NCI-H1694 (cell line): ENCODE measurements around the gene DCP2.

Source experiments
- DNase-seq: peaks from one replicate; lab custom pipeline; 2025; lab: John Stamatoyannopoulos, UW

The DCP2 gene

GRCh38 chr5:113022661-113023060, 46.1 kb downstream of the DCP2 start:
- no peak for DNase-seq

- no peak for DNase-seq
These were observed 47.6 kb downstream of the DCP2 start for GRCh38 chr5:113024076-113024697.

- no peak for DNase-seq
These were observed 49.0 kb downstream of the DCP2 start for GRCh38 chr5:113025596-113025995.

- DNase-seq: no peak
These were observed 49.6 kb downstream of the DCP2 start for GRCh38 chr5:113026211-113026610.

DNA sequence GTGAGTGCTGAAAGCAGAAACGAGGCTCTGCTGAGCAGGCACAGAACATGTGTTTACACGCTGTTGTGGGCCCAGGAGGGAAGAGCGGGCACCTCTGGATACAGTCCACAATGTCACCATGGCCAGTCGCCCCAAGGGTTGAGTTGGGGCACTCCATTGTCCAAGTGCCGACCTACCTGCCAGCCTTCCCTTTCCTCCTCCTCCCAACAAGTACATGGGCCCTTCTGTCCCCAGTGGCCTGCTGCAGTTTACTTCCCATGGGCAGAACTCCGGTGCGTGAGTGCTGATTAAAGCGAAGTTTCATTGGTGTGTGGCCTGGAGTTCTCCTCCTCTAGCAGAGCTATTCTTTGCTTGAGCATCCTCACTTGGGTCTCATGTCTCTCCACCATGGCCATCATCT, 50.4 kb downstream of the DCP2 start:
- no peak for DNase-seq

DNA sequence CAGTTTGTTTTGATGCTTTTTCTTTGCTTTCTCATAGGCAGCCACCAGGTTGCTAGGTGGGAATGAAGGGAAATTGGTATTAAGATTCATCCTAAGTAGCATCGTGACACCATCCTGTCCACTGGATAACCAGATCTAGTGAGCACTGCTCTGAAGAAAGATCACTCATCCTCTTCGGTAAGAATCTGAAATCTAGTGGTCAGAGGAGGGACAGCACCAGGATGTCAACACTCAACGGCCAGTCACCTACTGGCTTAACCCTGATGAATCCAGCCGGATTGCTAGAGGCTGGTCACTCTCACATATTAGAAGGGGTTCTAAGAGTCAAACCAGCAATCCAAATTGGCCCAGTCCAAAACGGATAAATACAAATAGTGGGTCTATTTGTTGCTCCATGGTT, 50.8 kb downstream of the DCP2 start:
- DNase-seq: no peak

- no peak for DNase-seq
These were observed 53.0 kb downstream of the DCP2 start for GRCh38 chr5:113029614-113030013.

- no peak for DNase-seq
These were observed 54.5 kb downstream of the DCP2 start for GRCh38 chr5:113031104-113031503.

DNA sequence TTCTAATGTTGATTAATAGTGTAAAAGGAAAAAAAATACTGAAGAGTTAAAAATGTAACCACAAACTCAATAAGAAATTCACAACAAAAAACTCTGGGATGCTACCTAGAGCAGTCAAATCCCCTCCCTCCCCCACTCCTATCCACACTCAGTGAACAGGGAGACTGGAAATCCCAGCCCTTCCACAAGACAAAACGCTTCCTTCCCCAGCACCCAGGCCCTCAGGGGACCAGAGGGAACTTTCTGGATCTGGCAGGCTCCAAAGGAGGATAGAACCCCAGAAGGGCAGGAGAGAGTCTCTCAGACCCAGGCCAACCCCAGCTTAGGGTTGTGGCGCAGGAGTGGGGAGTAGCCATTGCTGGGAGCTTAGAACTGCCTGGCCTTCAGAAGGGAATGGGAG, 55.0 kb downstream of the DCP2 start:
- no peak for DNase-seq

DNA sequence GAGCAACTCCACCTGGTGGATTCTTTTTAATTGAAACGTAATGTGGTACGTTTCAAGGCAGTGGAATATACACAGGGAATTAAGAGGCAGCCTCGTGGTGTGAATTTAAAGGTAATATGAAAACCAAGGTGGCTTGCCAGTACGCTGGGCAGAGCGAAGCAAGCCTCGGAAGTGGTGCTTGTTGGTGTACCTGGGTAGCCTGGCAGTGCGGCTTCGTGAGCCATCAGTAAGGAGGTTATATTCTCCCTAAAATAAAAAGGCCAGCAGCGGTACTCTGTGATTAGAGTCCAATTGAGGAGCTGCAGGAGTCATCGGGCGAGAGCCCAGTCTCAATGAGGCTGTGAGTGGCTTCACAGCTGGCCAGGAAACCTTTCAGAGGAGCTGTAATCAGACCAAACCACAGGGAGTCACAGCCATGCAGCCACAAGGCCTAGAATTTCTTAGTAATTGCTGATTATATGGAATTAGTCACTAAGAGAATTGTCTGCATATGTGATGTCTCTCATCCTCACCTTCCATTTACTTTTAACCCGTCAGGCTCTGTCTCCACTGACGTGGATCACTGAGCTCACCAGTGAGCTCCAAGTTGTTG, 57.7 kb downstream of the DCP2 start:
- no peak for DNase-seq

DNA sequence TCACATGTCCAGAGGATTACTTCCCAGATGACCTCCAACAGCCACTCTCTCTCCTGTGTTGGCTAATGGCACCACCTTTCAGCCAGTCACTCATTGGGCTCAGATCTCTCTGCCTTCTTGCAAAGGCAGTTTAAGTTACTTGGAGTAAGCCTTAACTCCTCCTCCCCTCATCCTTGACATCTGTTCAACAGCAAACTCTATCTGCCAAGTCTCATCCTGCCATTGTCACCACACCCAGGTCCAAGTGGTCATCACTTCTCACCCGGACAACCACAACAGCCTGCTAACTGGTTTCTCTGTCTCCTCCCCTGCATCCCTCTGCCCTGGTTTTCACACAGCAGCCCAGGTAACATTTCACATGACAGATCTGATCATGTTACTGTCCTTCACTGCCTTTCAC, 58.5 kb downstream of the DCP2 start:
- no peak for DNase-seq

GRCh38 chr5:113036321-113036720, 59.7 kb downstream of the DCP2 start:
- no peak for DNase-seq

DNA sequence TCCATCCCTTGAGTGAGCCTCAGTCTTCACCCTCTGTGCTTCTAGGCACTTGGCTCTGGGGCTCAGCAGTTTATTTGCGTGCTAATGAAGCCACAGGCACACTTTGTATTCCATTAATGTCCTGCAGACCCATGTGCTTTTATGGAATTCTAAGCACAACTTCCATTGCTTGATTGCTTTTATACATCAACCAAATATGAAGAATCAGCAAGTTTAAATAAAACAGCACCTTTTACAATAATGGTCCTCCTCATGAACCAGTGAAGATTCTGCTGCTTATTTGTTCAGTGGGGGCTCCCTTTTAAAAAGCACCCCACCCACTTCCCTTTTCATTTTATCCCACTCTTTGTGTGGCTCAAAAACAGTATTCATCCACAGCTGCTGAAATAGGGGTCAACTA, 60.2 kb downstream of the DCP2 start:
- DNase-seq: no peak

DNA sequence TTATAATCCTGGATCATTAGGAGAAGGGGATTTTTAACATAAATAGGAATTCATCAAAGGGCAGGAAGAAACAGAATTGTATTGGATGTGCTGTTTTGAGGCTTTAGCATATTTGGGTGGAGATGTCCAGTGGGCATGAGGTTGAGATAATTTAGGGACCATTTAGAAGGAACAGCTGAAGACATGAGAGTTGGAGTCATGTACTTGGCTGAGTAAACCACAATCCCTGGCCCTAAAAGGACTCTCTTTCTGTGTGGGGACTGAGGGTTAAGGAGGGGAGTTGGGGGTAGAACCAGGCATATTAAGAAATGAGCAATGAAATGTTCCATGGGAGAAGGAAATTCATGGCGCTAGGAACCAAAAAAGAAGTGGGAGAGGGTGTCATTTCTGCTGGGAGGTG, 61.5 kb downstream of the DCP2 start:
- no peak for DNase-seq

DNA sequence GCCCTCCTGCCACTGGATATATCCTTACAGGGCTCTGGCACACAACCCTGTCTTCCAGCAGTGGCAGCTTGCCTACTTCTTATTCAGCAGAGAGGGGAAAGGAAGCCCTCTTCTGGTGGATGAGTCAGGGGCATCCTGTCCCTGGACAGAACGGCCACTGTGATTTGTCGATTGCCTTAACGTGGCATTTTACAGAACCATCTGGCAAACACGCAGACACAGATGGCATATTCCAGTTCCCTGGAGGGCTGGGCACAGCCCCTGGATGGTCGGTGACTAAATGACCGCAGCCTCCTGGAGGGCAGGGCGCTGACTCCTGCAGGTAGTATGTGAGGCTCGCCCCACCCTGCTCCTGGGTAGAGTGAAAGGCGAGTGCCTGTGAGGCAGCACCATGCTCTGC, 62.1 kb downstream of the DCP2 start:
- peak; percentile 25 for DNase-seq

DNA sequence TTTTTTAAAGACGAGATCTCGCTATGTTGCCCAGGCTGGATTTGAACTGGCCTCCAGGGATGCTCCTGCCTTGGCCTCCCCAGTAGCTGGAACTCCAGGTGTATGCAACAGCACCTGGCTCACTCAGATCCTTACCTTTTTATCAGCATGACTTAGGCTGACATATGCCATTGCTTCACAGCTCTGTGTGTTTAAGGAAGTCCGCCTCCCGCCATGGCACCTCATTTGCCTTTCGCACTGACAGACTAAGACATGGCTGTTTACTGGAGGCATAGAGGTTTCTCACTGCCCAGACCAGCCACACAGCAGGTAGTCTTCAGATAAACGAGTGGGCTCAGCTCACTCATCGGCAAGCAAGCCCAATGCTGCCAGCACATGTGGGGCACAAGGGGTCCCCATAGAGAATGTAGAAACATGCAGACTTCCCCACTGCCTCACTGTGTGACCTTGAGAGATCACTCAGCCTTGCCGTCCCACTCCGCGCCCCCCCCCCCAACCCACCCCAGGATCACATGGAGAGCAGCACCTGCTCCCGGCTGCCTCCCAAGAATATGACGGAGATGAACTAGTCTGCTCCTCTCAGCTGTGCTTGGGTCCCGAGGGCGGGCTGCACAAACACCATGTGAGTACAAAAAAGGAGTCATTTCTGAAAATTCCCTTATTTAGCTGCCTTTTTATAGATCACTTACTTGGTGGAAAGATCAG, 62.8 kb downstream of the DCP2 start:
- peak; percentile 75 for DNase-seq

DNA sequence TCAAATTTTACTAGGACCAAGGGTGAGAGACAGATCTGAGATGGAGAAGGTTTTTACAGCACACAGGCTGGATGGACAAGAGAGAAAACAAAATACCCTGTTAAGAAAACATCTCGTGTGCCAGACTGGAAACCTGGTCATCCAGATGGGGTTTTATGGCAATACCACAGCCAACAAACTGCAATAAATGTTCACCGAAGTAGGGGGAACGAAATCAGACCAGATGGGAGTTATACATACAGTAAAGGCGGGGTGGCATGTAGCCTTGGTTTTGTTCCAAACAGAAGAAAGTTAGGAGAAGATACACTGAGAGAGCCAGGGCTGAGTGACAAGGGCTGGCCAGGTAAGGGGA, 63.3 kb downstream of the DCP2 start:
- DNase-seq: peak; percentile 85

DNA sequence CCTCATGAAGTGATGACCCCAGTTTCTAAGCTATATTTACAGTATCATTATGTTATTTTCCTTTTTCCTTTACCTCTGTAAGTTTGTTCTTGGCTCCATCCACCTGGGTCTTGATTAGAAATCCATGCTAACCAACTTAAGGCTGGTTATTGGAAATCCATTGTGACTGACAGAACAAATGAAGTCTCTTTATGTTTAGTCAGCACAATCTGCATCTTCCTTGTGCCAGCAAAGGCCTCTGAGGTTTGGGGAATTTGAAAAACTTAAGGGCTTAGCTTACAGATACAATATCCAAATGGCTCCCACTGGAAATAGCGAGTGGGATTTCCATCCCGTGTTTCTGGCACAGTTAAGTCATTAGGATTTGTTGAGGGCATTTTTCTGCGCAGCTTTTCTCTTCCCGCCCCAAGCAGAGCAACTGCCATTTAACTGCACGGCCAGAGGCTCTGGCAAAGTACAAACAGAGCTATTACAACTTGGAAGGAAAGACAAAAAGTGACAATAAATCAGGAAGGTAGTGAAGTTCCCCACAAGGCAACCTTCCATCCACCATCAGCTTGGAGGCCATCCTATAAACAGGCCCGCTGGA, 64.2 kb downstream of the DCP2 start:
- DNase-seq: no peak

DNA sequence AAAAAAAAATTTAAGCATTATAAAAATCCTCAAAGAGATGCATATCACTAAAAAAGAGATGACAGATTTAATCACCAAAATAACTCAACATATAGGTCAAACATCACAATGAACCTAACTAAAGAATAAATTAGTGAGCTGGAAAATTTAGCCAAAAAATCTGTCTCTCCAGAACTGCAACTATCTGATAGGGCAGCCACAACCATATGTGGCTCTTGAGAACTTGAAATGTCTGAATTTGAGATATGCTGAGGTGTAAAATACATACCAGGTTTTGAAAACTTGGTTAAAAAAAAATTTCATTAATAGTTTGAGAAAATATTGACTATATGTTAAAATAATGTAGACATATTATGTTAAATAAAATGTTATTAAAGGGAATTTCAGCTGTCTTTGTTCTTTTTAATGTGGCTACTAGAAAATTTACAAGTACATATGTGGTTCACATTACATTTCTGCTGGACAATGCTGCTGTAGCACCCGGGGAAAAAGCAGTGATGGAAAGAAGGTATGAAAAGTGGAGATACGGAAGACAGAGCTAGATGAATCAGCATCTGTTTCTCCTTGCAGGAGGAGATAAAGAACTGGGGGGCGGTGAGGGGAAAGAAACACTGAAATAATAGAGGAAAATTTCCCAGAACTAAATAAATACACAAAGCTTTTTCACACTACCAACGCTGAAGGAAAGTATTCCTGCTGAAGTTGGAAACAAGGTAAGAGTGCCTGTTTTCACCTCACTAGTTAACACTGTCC, 66.1 kb downstream of the DCP2 start:
- no peak for DNase-seq

GRCh38 chr5:113043491-113043931, 66.9 kb downstream of the DCP2 start:
- peak; percentile 90 for DNase-seq

GRCh38 chr5:113044776-113045465, 68.3 kb downstream of the DCP2 start:
- no peak for DNase-seq

- DNase-seq: no peak
These were observed 70.6 kb downstream of the DCP2 start for GRCh38 chr5:113047234-113047633.
